GM19395 (cell line): ENCODE data around the gene CARS2.

Source experiments
- ATAC-seq: cut with Tn5 transposase; IDR thresholded peaks from one replicate; pipeline ENCODE4 v1.9.1; 2021; ENCODE audit warnings: mild to moderate bottlenecking, moderate library complexity; ENCODE audit not compliant: unreplicated experiment

The CARS2 gene

GRCh38 chr13:110593430-110594130 is 112.3 kb downstream of the CARS2 start:
- ATAC-seq = peak; percentile 79

- ATAC-seq = no peak
These were observed 113.3 kb downstream of the CARS2 start for GRCh38 chr13:110592665-110593064.
